BE2C (cell line): ENCODE data around the gene DENND1A.

Experiments
- DNase-seq: peaks from one replicate; pipeline ENCODE4 v3.0.0-alpha.2; 2020
- H3K27me3 ChIP-seq: fragments of 250-450 bp; sonication (Bioruptor Pico); 2 replicates; pipeline ENCODE4 v1.5.1; 2020; ENCODE audit warnings: mild to moderate bottlenecking
- H3K36me3 ChIP-seq: fragments of 250-450 bp; sonication (Bioruptor Pico); 2 replicates; pipeline ENCODE4 v1.5.1; 2020; ENCODE audit warnings: mild to moderate bottlenecking
- H3K4me1 ChIP-seq: fragments of 250-450 bp; sonication (Bioruptor Pico); 2 replicates; pipeline ENCODE4 v1.5.1; 2020
- H3K4me3 ChIP-seq: 2 replicates; pipeline ENCODE4 v1.5.1; 2011; ENCODE audit warnings: low read depth, low read length
- H3K9me3 ChIP-seq: fragments of 250-450 bp; sonication (Bioruptor Pico); 2 replicates; pipeline ENCODE4 v1.5.1; 2020
- CTCF ChIP-seq: IDR thresholded peaks from 2 replicates; pipeline ENCODE4 v1.5.1; 2012; ENCODE audit warnings: mild to moderate bottlenecking, low read depth, low read length

DENND1A gene

DNA sequence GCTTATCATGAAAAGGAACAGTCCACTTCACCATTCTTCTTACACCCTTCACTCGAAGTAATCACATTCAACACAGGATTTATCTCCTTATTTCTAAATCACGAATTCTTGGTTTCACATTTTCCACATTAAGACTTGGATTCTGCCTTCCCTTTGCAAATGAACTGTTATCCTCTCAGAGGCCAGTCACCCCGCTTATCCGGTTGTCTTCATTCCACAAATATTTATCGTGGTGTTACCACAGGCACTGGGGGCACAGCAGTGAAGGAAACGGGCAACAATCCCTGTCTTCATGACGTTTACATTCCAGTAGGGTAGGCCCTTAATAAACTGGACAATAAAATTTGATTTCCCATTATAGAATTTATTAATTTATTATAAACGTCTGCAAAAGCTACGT lies 284.2 kb downstream of the DENND1A start:
- Histone ChIP-seq H3K9me3 (no peaks in the 10 kb centered on the region), H3K4me1 (peaks cover 5% of the 10 kb centered on the region; the same call in 1 of the 2 replicates), H3K36me3 (no peaks in the 10 kb centered on the region), H3K27me3 (no peaks in the 10 kb centered on the region), H3K4me3 (no peak overlapping the region)
- DNase-seq, result no peak
- TF ChIP-seq CTCF, result no peak

DNA sequence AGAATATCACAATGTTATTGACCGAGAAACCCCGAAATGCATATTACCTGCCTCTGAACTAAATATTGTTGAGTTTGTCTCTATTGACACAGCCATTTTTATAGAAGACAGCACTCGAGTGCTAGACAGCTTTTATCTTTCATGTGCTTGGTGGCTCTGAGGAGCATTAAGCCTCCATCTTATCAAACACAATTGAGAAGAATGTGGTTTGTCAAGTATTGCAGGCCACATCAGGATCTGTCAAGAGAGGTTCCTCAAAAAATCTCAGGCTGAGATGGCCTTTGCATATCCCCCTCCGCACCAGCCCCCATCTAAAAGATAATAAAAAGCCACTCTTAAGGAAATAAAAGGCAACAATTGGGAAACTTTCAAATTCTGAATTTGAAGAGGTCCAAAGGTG lies 284.8 kb downstream of the DENND1A start:
- peaks cover 5% of the 10 kb centered on the region; the same call in 1 of the 2 replicates for H3K4me1 ChIP-seq
- no peak overlapping the region for H3K4me3 ChIP-seq
- DNase-seq, result no peak
- H3K36me3 ChIP-seq, result no peaks in the 10 kb centered on the region
- no peaks in the 10 kb centered on the region for H3K27me3 ChIP-seq
- TF ChIP-seq CTCF, result no peak
- H3K9me3 ChIP-seq, result no peaks in the 10 kb centered on the region

DNA sequence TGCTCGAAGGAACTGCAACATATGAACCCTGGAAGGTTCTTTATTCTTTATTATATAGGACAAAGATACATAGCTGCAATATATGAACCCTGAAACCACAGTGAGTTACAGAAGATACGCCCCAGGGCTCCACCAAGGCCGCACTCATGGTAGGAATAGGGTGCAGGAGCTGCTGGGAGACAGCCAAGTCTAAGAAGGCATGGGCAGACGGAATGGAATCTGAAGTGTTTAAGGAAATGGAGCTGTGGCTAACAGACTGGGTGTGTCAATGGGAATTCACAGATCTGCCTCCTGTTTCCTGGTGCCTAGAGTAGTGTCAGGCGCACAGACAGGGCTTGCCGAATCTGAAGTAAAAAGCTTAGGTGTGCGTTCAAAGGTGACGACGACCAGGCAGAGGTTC lies 286.4 kb downstream of the DENND1A start:
- Histone ChIP-seq H3K27me3 (no peaks in the 10 kb centered on the region), H3K9me3 (no peaks in the 10 kb centered on the region), H3K36me3 (no peaks in the 10 kb centered on the region), H3K4me3 (no peak overlapping the region), H3K4me1 (peaks cover 5% of the 10 kb centered on the region; the same call in 1 of the 2 replicates)
- DNase-seq, result no peak
- no peak for TF ChIP-seq CTCF

- Histone ChIP-seq H3K4me3 (peak overlapping the region; percentile 7; the same call in 1 of the 2 replicates), H3K27me3 (no peaks in the 10 kb centered on the region)
- DNase-seq, result peak; percentile 79
These were observed 287.3 kb downstream of the DENND1A start for GRCh38 chr9:123642291-123643278.

DNA sequence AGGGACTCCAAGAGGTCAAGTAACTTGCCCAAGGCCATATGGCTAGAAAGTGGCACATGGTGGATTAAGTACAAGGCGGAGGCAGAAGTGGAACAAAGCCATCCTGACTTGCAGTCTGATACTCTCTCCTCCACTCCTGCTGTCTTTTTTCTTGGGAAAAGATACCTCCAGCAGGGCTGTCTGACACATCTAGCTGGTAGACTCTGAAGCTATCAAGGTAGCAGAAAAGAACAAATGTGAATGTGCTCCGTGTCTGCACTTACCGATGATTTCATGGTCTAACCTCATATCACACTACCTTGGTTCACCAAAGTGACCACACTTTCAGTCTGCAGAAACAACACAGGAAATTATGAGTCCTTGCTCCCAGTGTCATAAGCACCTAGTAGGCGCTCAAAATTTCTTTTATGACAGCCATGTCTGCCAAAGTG lies 289.1 kb downstream of the DENND1A start:
- DNase-seq, result no peak
- no peak for TF ChIP-seq CTCF
- Histone ChIP-seq H3K36me3 (no peaks in the 10 kb centered on the region), H3K4me3 (no peak overlapping the region), H3K4me1 (peaks cover 5% of the 10 kb centered on the region; the same call in 1 of the 2 replicates), H3K9me3 (no peaks in the 10 kb centered on the region), H3K27me3 (no peaks in the 10 kb centered on the region)

More at GRCh38 chr9:123642291-123643278, 287.3 kb downstream of the DENND1A start:
- H3K4me1 ChIP-seq, result peaks cover 5% of the 10 kb centered on the region; the same call in 1 of the 2 replicates
- H3K9me3 ChIP-seq, result no peaks in the 10 kb centered on the region
- H3K36me3 ChIP-seq, result no peaks in the 10 kb centered on the region
- TF ChIP-seq CTCF, result no peak

DNA sequence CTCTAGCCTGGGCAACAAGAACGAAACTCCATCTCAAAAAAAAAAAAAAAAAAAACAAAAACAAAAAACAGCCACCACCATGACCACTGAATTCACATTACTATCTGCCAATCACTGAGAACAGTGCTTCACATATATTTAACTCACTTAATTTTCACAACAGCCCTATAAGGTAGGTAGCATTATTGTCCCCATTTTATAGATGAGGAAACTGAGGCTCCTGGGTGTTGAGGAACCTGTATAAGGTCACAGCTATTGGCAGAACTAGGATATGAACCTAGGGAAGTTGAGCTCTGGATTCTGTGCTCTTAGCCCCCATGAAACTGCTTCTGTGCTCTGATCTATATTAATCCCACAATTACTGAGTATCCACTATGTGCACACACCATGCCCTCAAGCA lies 290.2 kb downstream of the DENND1A start:
- H3K4me1 ChIP-seq, result peaks cover 5% of the 10 kb centered on the region; the same call in 1 of the 2 replicates
- no peaks in the 10 kb centered on the region for H3K36me3 ChIP-seq
- H3K9me3 ChIP-seq, result no peaks in the 10 kb centered on the region
- no peaks in the 10 kb centered on the region for H3K27me3 ChIP-seq
- no peak for DNase-seq
- H3K4me3 ChIP-seq, result no peak overlapping the region
- no peak for TF ChIP-seq CTCF
